Left lung (tissue), 10 donors: ENCODE results near the gene ZHX3. TPM values are rescaled to one million over a fixed set of nuclear protein-coding genes. Genes with fewer than 3 reads are reported as not detected.

ENCODE experiments used
- ATAC-seq: fragments of 200-7000 bp; cut with Tn5 transposase; one replicate; pipeline ENCODE4 v1.9.1; 2020; ENCODE audit warnings: moderate library complexity
- DNase-seq, 4 donors: peaks; one replicate each; pipeline ENCODE4 v3.0.0-alpha.2; 2013 to 2020
- H3K27ac ChIP-seq, 2 donors: fragments of 200-600 bp; sonication (generic) in 1 of 2; one replicate each; pipeline versions ENCODE4 v1.5.0 to v1.8.0; 2020 to 2021
- H3K27me3 ChIP-seq, 2 donors: fragments of 200-600 bp; sonication (generic) in 1 of 2; one replicate each; pipeline versions ENCODE4 v1.5.0 to v1.8.0; 2020 to 2021
- H3K36me3 ChIP-seq, 2 donors: fragments of 200-600 bp; sonication (generic) in 1 of 2; one replicate each; pipeline versions ENCODE4 v1.5.0 to v1.8.0; 2020 to 2021
- H3K4me1 ChIP-seq, 2 donors: fragments of 200-600 bp; one replicate each; pipeline ENCODE4 v1.8.0; 2021
- H3K4me3 ChIP-seq, 2 donors: fragments of 200-600 bp; sonication (generic) in 1 of 2; one replicate each; pipeline versions ENCODE4 v1.5.0 to v1.8.0; 2020 to 2021; ENCODE audit warnings: mild to moderate bottlenecking in 1 of 2
- H3K9me3 ChIP-seq, 2 donors: fragments of 200-600 bp; sonication (generic) in 1 of 2; one replicate each; pipeline versions ENCODE4 v1.5.0 to v1.8.0; 2020 to 2021
- intact Hi-C, 2 donors: fragments of 100-400 bp; cut with DNase I; formaldehyde crosslinking; loops; one replicate each; pipeline versions ENCODE4 v1.11.2 to v1.14.2; 2022
- polyA plus RNA-seq, 6 donors: library from polyadenylated mRNA; unstranded; fragments of 120-200 nt; gene quantifications; one replicate each; pipeline ENCODE4 v1.2.1, GENCODE V29; 2013; ENCODE audit not compliant: insufficient read length in 6 of 6
- total RNA-seq, 2 donors: library from RNA; stranded (reverse); fragmentation: NEBNext Ultra II Directional; extraction: Animal tissue kit (Norgen Biotek cat#: 25700); gene quantifications; one replicate each; pipeline ENCODE4 v1.2.1, GENCODE V29; 2021
- TF ChIP-seq, protein P1 (sequence below), 2 donors: fragments of 200-600 bp; sonication (generic) in 1 of 2; IDR thresholded peaks; one replicate each; pipeline versions ENCODE4 v1.5.0 to v1.8.0; 2021; ENCODE audit warnings: antibody characterized with exemption in 2 of 2
- donor health status: DM: no; HTN: yes; CAD: no.
- donor health status: DM: no; HTN: no; CAD: no.

The ZHX3 gene
- total and polyA plus RNA-seq, 8 donors, result 8.1 to 47.9 (median 11.2) TPM

DNA sequence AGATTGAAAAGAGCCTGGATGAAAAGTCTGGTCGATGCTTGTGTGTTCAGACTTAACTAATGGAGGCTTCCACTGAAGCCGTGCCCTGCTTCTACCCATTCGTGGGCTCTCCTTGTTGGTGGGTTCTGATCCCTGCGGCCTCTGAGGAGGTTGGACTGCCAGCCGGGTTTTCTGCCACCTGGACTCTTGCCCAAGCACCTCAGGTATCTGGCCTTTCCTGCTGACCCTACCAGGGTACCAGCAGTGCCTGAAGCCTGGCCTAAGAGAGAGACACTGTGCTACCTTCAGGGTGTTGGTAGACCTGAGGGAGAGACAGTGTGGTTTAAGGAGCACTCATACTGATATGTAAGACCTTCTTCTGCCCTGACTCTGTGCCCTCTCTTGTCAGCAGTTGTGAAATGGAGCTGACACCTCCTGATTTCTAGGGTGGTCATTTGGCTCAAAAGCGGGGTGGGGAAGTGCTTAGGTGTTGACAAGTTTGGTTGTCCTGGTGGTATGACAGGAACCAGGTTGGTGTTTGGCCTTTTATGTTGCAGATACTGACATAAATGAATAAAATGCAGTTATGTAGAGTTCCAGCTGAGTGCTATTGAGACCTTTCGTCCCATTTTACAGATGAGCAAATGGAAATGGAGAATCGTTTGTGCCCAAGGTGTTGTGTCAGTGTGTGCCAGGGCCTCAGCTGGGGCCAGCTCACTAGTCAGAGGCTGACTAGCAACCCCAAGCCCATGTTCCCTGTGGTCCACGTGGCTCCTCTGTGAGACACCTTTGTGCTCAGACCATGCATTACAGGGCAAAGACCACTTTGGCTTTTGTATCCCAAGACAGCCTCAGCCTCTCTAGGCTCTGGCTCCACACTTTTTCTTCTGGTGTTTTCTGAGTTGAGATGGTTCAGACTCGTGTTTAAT, 177.1 kb downstream of the ZHX3 start:
- intact Hi-C loops, result no loop called here
- DNase-seq (peak in 1 of 4 donors; percentile 12), ATAC-seq (no peak)
- Histone ChIP-seq H3K36me3 (no peaks in the 10 kb centered on the region), H3K4me3 (peak overlapping the region in 1 of 2 donors; percentile 88), H3K27ac (peak overlapping the region; percentile 92 to 96), H3K4me1 (peaks cover 38 to 85% of the 10 kb centered on the region in 2 donors), H3K9me3 (no peaks in the 10 kb centered on the region), H3K27me3 (peaks cover 0 to 33% of the 10 kb centered on the region in 2 donors)
- TF ChIP-seq, protein P1, sequence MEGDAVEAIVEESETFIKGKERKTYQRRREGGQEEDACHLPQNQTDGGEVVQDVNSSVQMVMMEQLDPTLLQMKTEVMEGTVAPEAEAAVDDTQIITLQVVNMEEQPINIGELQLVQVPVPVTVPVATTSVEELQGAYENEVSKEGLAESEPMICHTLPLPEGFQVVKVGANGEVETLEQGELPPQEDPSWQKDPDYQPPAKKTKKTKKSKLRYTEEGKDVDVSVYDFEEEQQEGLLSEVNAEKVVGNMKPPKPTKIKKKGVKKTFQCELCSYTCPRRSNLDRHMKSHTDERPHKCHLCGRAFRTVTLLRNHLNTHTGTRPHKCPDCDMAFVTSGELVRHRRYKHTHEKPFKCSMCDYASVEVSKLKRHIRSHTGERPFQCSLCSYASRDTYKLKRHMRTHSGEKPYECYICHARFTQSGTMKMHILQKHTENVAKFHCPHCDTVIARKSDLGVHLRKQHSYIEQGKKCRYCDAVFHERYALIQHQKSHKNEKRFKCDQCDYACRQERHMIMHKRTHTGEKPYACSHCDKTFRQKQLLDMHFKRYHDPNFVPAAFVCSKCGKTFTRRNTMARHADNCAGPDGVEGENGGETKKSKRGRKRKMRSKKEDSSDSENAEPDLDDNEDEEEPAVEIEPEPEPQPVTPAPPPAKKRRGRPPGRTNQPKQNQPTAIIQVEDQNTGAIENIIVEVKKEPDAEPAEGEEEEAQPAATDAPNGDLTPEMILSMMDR (IDR thresholded peaks at IDR 0.05), result no peak

DNA sequence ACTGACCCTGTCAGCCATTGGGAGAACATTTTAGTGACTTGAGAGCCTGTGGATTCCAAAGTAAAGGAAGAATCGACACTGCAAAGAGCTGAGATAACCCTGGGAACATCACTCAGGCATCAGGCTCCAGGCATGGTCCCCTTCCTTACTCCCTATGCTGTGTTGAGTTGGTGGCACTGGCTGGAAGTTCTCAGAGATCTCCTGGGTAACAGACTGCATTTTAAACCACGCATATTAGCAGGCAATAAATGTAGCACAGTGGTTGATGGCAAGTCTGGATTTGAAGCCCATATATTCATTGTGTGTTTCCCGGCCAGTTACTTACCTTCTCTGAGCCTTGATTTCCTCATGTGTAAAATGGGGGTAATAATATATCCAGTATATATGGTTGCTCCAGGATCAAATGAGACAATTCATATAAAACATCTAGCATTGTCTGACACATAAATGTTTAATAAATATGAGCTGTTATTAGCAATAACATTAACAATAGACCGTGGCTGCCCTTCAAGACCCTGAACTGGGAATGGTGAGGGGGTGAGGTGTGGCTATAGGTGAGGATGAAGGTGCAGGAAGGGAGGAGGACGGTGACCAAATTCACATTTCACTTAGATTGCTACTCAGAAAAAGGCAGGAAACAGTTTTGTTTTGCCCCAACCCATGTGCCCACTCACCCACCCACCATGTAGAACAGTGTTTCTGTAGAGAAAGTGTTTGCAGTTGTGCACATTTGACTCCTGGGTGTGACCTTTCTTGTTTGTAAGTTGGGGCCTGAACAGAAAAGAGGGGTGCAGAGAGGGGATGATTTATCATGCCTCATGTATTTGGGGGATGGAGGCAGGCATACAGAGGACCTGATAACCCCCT, 178.1 kb downstream of the ZHX3 start:
- no peak for ATAC-seq
- peaks cover 33 to 74% of the 10 kb centered on the region in 2 donors for H3K4me1 ChIP-seq
- intact Hi-C loops, result no loop called here

DNA sequence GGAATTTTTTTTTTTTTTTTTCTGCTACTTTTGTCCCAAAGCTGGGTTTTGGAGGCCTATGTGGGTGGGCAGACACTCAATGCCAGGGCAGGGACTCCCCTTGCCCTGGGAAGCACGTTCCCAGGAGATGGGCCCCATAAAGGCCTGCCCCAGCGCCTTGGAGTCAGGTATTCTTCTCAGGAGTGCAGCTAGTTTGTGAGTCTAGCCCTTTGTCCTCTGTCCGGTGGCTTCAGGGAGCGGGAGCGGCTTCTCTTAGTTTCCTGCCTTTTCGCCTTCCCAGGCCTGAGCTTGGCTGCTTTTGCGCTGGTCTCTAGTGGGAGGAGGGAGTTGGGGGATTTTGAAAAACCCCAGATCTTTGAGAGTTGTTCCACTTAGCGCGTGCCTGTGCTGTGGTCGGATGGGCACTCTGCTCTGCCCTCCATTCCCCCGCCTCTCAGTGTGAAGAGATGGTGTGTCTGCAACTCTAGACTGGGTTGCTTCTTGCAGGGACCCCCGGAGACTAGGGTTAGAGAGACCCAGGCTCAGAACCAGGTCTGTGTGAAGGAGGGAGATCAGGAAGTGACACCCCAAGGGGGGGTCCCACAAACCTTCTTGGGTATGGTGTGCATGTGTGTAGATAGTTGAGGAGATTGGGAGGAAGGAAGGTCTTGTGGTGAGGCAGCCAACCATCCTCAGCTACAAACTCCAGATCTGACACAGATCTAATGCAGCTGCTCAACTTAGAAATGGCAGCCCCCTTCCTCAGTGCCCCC, 178.9 kb downstream of the ZHX3 start:
- Histone ChIP-seq H3K4me1 (peaks cover 33 to 66% of the 10 kb centered on the region in 2 donors), H3K9me3 (no peaks in the 10 kb centered on the region), H3K36me3 (no peaks in the 10 kb centered on the region), H3K27ac (peak overlapping the region; percentile 92 to 96), H3K4me3 (peak overlapping the region; percentile 82 to 88), H3K27me3 (peaks cover 0 to 33% of the 10 kb centered on the region in 2 donors)
- ATAC-seq, result no peak
- DNase-seq, result peak in 1 of 4 donors; percentile 18
- intact Hi-C loops, result no loop called here
- TF ChIP-seq, protein P1 (IDR thresholded peaks at IDR 0.05), result no peak

More for the DNA sequence above, 178.1 kb downstream of the ZHX3 start:
- TF ChIP-seq, protein P1 (IDR thresholded peaks at IDR 0.05), result no peak
- H3K27me3 ChIP-seq, result peaks cover 0 to 33% of the 10 kb centered on the region in 2 donors
- peak overlapping the region; percentile 92 to 96 for H3K27ac ChIP-seq
- H3K9me3 ChIP-seq, result no peaks in the 10 kb centered on the region
- peak overlapping the region; percentile 82 to 88 for H3K4me3 ChIP-seq
- peak in 1 of 4 donors; percentile 5 for DNase-seq
- H3K36me3 ChIP-seq, result no peaks in the 10 kb centered on the region

DNA sequence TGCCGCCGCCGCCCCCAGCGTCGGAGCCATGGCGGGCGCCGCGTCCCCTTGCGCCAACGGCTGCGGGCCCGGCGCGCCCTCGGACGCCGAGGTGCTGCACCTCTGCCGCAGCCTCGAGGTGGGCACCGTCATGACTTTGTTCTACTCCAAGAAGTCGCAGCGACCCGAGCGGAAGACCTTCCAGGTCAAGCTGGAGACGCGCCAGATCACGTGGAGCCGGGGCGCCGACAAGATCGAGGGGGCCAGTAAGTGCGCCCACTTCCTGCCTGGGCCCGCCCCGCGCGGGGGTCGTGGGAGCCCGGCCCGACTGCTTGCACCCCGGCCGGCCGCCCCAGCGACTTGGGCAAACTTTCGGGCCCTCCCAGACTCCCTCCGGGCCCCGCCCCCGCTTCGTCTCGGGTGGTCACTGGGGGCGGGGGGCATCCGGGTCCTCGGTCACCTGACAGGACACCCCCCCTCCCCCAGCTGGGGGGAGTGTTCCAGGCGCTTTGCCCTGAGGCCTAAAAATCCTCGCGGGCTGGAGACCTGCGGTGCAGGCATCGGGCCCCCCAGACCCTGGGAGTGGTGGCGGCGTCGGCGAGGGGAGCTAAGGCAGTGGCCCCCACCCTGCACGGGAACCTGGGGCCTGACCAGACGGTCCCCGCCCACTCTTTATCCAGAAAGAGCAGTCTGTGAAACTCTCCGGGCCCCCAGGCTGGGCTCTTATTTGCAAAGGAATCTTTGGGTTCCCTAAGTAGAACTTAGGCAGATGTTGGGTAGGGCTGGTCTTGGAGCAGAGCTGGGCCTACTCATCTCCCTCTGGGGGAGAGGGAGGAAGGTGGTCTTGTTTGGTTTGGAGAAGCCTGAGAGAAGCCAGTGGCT, 179.7 kb downstream of the ZHX3 start:
- H3K36me3 ChIP-seq, result no peaks in the 10 kb centered on the region
- peak; percentile 29 for ATAC-seq
- peaks cover 0 to 33% of the 10 kb centered on the region in 2 donors for H3K27me3 ChIP-seq
- peaks cover 27 to 58% of the 10 kb centered on the region in 2 donors for H3K4me1 ChIP-seq
- peak overlapping the region; percentile 82 to 88 for H3K4me3 ChIP-seq
- H3K9me3 ChIP-seq, result no peaks in the 10 kb centered on the region
- H3K27ac ChIP-seq, result peak overlapping the region; percentile 92 to 96
- intact Hi-C loops, result no loop called here
- TF ChIP-seq, protein P1 (IDR thresholded peaks at IDR 0.05), result no peak
- DNase-seq, result peak; percentile 71 to 89 (median 82)
